ENCODE measurements around the gene RAD51AP1.
A peak's percentile ranks its signal among the peaks of the same experiment; 100 is the strongest.
"Not testable (repeated sequence)": the region's sequence is repeated elsewhere in the genome, so short reads cannot be mapped to it uniquely, and the experiment has no call there.

RAD51AP1 gene

DNA sequence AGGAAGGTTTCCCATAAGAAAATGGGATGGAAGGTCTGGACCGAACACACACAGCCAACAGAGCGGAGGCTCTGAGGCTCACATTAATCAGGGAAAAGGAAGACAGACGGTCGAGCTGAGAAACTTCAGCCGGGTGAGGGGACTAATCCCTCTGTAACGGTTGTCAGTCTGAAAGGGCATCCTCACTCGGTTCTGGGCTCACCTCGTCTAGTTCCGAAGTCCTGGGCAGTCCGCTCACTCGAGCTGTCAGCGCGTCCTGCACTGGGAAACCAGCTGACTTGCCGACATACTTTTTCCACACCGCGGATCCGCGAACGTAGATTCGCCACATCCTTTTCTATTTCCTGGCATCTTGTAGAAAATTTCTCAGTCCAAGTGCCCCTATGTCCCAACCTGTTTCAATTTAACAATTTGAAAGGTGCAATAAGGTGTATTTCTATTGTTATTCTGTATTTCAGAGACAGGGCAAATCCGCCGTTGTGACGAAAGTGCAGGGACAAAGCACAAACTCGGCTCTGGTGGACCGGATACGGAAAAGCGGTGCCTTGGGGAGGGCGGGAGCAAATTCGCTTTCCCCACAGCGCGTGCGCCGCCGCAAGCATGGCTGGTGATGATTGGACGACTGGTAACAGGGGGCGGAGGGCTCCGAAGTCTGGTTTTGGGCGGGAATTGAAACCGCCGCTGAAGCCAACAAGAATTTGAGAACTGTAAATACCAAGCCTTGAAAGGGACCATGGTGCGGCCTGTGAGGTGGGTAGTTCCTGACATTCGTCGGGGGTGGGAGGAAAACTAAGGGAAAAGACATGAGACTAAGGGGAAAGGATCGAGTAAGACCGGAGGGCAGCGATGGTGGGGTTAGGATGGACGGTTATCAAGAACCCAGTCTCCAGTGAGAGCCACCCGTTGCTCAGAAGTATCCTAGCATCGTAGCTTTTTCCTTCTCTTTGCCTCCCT lies at the start of gene RAD51AP1:
RAD51AP1 (plus strand) TSS at position 684 of the 954 bp plus-strand sequence; CDS start at position 734, 50 bp downstream.
- DNase-seq, result peak; percentile 78 to 94

GRCh38 chr12:4489556-4489955 lies 49.1 kb upstream of the RAD51AP1 start:
- no peak for DNase-seq

GRCh38 chr12:4490973-4491372 lies 47.7 kb upstream of the RAD51AP1 start:
- DNase-seq, result no peak

- no peak for DNase-seq
Observed at GRCh38 chr12:4496145-4496838, 42.4 kb upstream of the RAD51AP1 start.

GRCh38 chr12:4499186-4499585 lies 39.5 kb upstream of the RAD51AP1 start:
- DNase-seq, result no peak

DNA sequence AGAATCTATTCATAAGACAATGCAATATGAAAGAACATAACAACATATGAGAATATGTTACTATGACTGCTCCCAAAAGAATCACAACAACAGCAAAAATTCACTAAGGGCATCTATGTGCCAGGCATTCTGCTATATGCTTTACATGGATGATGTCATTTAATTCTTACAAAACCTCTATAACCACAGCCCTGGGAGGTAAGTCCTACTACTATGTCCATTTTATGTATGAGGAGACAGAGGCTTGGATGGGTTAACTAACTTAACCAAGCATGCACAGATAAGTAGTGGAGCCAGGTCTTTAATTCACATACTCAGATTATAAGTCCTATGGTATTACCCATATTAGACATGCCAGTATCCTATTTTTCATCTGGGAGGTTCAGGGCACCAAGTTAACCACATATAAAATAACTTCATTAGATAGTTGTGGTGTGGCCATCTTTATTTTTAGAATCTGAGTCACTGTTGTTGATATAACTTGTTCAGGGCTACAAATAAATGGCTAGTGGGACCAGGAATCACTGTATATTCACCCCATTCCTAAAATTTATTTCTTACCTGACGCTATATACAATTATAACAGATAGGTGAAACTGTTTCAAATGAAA lies 33.2 kb upstream of the RAD51AP1 start:
- DNase-seq, result no peak

GRCh38 chr12:4506430-4506829 lies 32.3 kb upstream of the RAD51AP1 start:
- no peak for DNase-seq

- peak in 1 of 2 donors; percentile 54 for DNase-seq
Observed at GRCh38 chr12:4506870-4507269, 31.8 kb upstream of the RAD51AP1 start.

- not testable (repeated sequence) for DNase-seq
Observed at GRCh38 chr12:4508503-4508902, 30.2 kb upstream of the RAD51AP1 start.

- DNase-seq, result not testable (repeated sequence)
Observed at GRCh38 chr12:4509269-4509668, 29.4 kb upstream of the RAD51AP1 start.

GRCh38 chr12:4518106-4518728 lies 20.5 kb upstream of the RAD51AP1 start:
- DNase-seq, result no peak

- DNase-seq, result not testable (repeated sequence)
Observed at GRCh38 chr12:4523443-4523842, 15.2 kb upstream of the RAD51AP1 start.

- peak in 1 of 2 donors; percentile 22 for DNase-seq
Observed at GRCh38 chr12:4526923-4527546, 11.7 kb upstream of the RAD51AP1 start.

GRCh38 chr12:4530160-4530559 lies 8.5 kb upstream of the RAD51AP1 start:
- no peak for DNase-seq

DNA sequence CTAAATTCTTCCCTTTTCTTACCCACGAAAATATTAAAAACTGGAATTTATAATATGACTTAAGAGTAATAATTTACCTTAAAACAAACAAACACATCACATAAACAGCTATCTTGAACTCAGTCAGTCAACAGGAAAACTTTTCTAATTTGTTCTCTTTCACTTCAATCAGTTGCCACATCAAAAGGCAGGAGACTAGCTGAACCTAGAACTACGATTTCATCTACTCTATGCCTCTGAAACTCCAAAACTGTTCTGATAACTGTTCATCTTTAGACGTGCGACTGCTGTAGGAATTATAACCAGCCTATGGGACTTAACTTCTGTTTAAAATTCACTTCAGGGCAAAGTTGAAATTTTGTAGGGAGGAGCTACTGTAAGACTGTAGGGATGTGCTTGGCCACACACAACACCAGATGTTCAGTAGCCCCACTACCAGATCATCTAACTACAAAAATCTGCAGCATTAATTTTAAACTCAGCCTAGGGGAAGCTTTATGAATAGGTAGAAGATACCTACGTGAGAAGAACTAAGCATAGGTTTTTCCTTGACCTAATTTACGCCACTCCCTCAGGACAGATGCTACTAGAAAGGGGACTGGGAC lies 7.6 kb upstream of the RAD51AP1 start:
- DNase-seq, result no peak

DNA sequence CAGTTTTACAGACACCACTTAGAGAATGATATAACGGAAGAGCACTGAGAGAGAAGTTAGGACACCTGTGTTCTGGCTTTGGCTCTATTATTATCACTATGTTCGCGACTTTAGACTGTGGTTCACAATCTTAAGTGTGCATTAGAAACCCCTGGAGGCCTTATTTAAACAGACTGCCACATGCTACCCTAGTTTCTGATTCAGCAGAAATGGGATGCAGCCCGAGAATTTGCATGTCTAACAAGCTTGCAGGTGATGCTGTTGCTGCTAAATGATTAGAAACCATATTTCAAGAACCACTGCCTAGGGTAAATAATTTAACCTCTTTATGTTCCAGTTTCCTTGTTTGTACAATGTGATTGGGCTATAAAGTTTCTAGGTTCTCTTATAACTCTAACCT lies 3.6 kb upstream of the RAD51AP1 start:
- no peak for DNase-seq

DNA sequence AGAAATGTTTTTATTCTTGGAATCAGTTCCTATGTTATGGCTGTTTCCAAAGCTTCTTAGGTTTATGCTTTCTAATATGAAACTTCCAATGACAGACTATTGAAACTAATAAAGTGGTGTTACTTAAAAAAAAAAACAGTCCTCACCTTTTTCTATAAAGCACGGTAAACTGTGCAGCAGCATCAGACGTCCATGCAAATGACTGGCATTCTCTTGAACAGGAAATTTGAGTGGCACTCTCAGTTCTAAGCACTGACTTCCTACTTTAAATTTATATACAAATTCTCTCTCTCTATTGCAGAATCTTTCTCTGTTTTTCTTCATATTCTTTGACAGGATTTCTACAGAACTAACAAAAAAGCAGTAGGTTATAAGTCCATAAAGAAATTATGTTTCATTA lies 2.8 kb upstream of the RAD51AP1 start:
- no peak for DNase-seq

GRCh38 chr12:4539167-4539870 lies 629 bp downstream of the RAD51AP1 start:
- DNase-seq, result no peak

- no peak for DNase-seq
Observed at GRCh38 chr12:4540170-4540569, 1.5 kb downstream of the RAD51AP1 start.

DNA sequence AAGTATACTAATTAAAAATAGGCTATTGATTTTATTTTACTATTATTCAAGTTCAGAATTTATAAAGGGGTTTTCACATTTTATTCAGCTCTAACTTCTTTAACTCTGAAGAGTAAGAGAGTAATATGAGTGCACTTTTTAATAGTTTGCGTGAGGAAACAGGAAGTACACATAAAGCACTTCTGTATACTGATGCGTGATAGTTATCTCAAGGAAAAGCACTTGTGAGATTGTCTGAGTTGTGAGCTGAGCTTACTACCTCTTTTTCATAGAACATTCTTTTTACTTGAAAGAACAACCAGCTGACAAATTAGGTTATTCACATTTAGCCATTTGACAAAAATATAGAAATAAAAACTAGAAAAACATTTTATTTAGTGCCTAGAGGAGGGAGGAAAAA lies 1.9 kb downstream of the RAD51AP1 start:
- DNase-seq, result no peak

DNA sequence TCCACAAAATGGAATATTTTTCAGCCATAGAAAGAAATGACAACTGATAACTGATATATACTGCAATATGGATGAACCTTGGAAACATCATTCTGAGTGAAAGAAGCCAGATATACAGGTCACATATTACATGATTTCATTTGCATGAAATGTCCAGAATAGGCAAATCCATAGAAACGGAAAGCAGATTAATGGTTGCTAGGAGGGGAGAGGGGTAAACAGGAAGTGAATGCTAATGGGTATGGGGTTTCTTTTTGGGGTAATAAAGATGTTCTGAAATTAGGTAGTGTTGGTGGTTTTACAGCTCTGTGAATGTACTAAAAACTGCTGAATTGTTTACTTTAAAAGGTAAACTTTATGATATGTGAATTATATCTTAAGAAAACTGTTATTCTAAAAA lies 6.5 kb downstream of the RAD51AP1 start:
- DNase-seq, result no peak
